Stimulated activated CD8-positive, alpha-beta memory T cell treated with anti-CD3 and anti-CD28 coated beads, Interleukin-7, amount 100 ng/mL, for 48 hours (primary cell): ENCODE measurements around the gene NOP58.
"Not testable (repeated sequence)": the region's sequence is repeated elsewhere in the genome, so short reads cannot be mapped to it uniquely, and the experiment has no call there.

ENCODE experiments used
- DNase-seq, 2 donors: peaks; one replicate each; pipeline ENCODE4 v3.0.0-alpha.2; 2020; ENCODE audit warnings: low read depth in 1 of 2; ENCODE audit errors: extremely low read depth in 1 of 2

The NOP58 gene

GRCh38 chr2:202299712-202300111 is 34.1 kb downstream of the NOP58 start:
- DNase-seq, result no peak

- no peak for DNase-seq
Observed at GRCh38 chr2:202306034-202306433, 40.5 kb downstream of the NOP58 start.

GRCh38 chr2:202307690-202308089 is 42.1 kb downstream of the NOP58 start:
- no peak for DNase-seq

- no peak for DNase-seq
Observed at GRCh38 chr2:202311823-202312388, 46.3 kb downstream of the NOP58 start.

- DNase-seq, result no peak
Observed at GRCh38 chr2:202314116-202314515, 48.6 kb downstream of the NOP58 start.

GRCh38 chr2:202317080-202317857 is 51.7 kb downstream of the NOP58 start:
- DNase-seq, result no peak

- not testable (repeated sequence) for DNase-seq
Observed at GRCh38 chr2:202320362-202320761, 54.8 kb downstream of the NOP58 start.

- DNase-seq, result no peak
Observed at GRCh38 chr2:202322435-202322834, 56.9 kb downstream of the NOP58 start.

GRCh38 chr2:202327858-202328257 is 62.3 kb downstream of the NOP58 start:
- no peak for DNase-seq

GRCh38 chr2:202335791-202336467 is 70.4 kb downstream of the NOP58 start:
- no peak for DNase-seq

- DNase-seq, result no peak
Observed at GRCh38 chr2:202337151-202337550, 71.6 kb downstream of the NOP58 start.

- DNase-seq, result no peak
Observed at GRCh38 chr2:202337706-202338346, 72.3 kb downstream of the NOP58 start.

- no peak for DNase-seq
Observed at GRCh38 chr2:202339071-202339870, 73.7 kb downstream of the NOP58 start.

GRCh38 chr2:202344178-202344577 is 78.6 kb downstream of the NOP58 start:
- no peak for DNase-seq

GRCh38 chr2:202346180-202346579 is 80.6 kb downstream of the NOP58 start:
- no peak for DNase-seq
